Measurements from ENCODE around the gene AFF3. TPM values are rescaled to one million over a fixed set of nuclear protein-coding genes. Genes with fewer than 3 reads are reported as not detected.

The AFF3 gene
- total RNA-seq, 1 experiment from 2014 or later, result 0.22 TPM

- H3K4me1 ChIP-seq (ENCODE audit: insufficient read depth, low read length), result no peaks in the 10 kb centered on the region
- no peak overlapping the region for H2BK20ac ChIP-seq (ENCODE audit: low read depth, low read length, poor library complexity, severe bottlenecking)
- no peak overlapping the region for H2AFZ ChIP-seq (ENCODE audit: low read length)
- no peak overlapping the region for H3K4me2 ChIP-seq (ENCODE audit: insufficient read depth, insufficient read length, low read length)
- no peak overlapping the region for H3K18ac ChIP-seq (ENCODE audit: insufficient read length, low read depth, low read length)
- Mint-ChIP-seq H3K4me1 (no peaks in the 10 kb centered on the region), H3K27ac (no peak overlapping the region), H3K36me3 (ENCODE audit: insufficient read depth in 1 of 3, low read depth in 3 of 3) (no peaks in the 10 kb centered on the region), H3K9me3 (no peaks in the 10 kb centered on the region), H3K27me3 (ENCODE audit: low read depth) (no peaks in the 10 kb centered on the region), H3K4me3 (no peak overlapping the region)
- H4K20me1 ChIP-seq (ENCODE audit: control insufficient read depth, insufficient read depth, insufficient read length), result no peaks in the 10 kb centered on the region
- no peak overlapping the region for H3T11ph ChIP-seq (ENCODE audit: low read length)
- no CpG with 5 or more reads among the region's 2 CpGs for WGBS (ENCODE audit: extremely low coverage, insufficient read length, low lambda C conversion rate)
- no peak overlapping the region for H2BK5ac ChIP-seq (ENCODE audit: insufficient read length, low read length)
- TF ChIP-seq CTCF (conservative IDR thresholded peaks at IDR 0.05), result no peak
- H4K8ac ChIP-seq (replicated peaks; ENCODE audit: insufficient read length, low read depth, low read length), result no peak overlapping the region
- no peaks in the 10 kb centered on the region for H3K23me2 ChIP-seq (ENCODE audit: insufficient read length, low read depth, low read length, poor library complexity, severe bottlenecking)
- no peaks in the 10 kb centered on the region for H3K79me1 ChIP-seq (ENCODE audit: insufficient read depth, low read depth, low read length, poor library complexity, severe bottlenecking)
- H3K56ac ChIP-seq (ENCODE audit: insufficient read length, low read depth, low read length), result no peak overlapping the region
- H4K91ac ChIP-seq (ENCODE audit: insufficient read length, low read depth, low read length), result no peak overlapping the region
- no peak overlapping the region for H2BK15ac ChIP-seq (ENCODE audit: low read depth, low read length)
- no peak for DNase-seq
- no peaks in the 10 kb centered on the region for H3K27me3 ChIP-seq (ENCODE audit: insufficient read depth, low read length)
- no peak overlapping the region for H3K23ac ChIP-seq (ENCODE audit: insufficient read length, low read depth, low read length)
- H2BK12ac ChIP-seq (ENCODE audit: insufficient read length, low read depth, low read length), result no peak overlapping the region
- no peak overlapping the region for H3K4ac ChIP-seq (ENCODE audit: low read depth, low read length)
- H3K27ac ChIP-seq (ENCODE audit: insufficient read length, low read depth, low read length), result no peak overlapping the region
- no peak overlapping the region for H3K9ac ChIP-seq (ENCODE audit: extremely low read depth, insufficient read length, low read length)
- H2BK120ac ChIP-seq (ENCODE audit: low read depth, low read length, poor library complexity, severe bottlenecking), result no peak overlapping the region
- no peak overlapping the region for H4K5ac ChIP-seq (ENCODE audit: insufficient read length, low read depth, low read length)
- H3K14ac ChIP-seq (ENCODE audit: insufficient read depth, low read length), result no peak overlapping the region
- no peaks in the 10 kb centered on the region for H3K9me3 ChIP-seq (ENCODE audit: control insufficient read depth, low read depth, low read length)
- H3K79me2 ChIP-seq (ENCODE audit: insufficient read depth, low read length), result no peaks in the 10 kb centered on the region
- H2AK5ac ChIP-seq (ENCODE audit: insufficient read length, low read length), result no peak overlapping the region
Measured at GRCh38 chr2:99611034-99611433, 531.4 kb downstream of the AFF3 start.
